Panc1 (cell line): ENCODE measurements around the gene SCNN1G.

Experiments
- TCF7L2 ChIP-seq: IDR thresholded peaks from 2 replicates; pipeline ENCODE4 v1.6.1; 2011; ENCODE audit warnings: mild to moderate bottlenecking, low read depth, low read length, inconsistent platforms
- TF ChIP-seq, protein P1 (sequence below): fragments of 450-650 bp; IDR thresholded peaks from 2 replicates; pipeline ENCODE4 v1.5.1; 2017; ENCODE audit warnings: mild to moderate bottlenecking

- TF ChIP-seq, protein P1, sequence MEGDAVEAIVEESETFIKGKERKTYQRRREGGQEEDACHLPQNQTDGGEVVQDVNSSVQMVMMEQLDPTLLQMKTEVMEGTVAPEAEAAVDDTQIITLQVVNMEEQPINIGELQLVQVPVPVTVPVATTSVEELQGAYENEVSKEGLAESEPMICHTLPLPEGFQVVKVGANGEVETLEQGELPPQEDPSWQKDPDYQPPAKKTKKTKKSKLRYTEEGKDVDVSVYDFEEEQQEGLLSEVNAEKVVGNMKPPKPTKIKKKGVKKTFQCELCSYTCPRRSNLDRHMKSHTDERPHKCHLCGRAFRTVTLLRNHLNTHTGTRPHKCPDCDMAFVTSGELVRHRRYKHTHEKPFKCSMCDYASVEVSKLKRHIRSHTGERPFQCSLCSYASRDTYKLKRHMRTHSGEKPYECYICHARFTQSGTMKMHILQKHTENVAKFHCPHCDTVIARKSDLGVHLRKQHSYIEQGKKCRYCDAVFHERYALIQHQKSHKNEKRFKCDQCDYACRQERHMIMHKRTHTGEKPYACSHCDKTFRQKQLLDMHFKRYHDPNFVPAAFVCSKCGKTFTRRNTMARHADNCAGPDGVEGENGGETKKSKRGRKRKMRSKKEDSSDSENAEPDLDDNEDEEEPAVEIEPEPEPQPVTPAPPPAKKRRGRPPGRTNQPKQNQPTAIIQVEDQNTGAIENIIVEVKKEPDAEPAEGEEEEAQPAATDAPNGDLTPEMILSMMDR = no peak
- TF ChIP-seq TCF7L2 = no peak
Measured at GRCh38 chr16:23213831-23214230, 31.3 kb downstream of the SCNN1G start.
